GM12891 (cell line): ENCODE measurements around the gene MMEL1.

Experiments used
- POLR2A ChIP-seq: IDR thresholded peaks from 2 replicates; pipeline ENCODE4 v1.6.1; 2011; ENCODE audit warnings: low read depth, low read length, control low read depth
- TAF1 ChIP-seq: IDR thresholded peaks from 2 replicates; pipeline ENCODE4 v1.6.1; 2011; ENCODE audit warnings: low read depth, low read length, control low read depth

DNA sequence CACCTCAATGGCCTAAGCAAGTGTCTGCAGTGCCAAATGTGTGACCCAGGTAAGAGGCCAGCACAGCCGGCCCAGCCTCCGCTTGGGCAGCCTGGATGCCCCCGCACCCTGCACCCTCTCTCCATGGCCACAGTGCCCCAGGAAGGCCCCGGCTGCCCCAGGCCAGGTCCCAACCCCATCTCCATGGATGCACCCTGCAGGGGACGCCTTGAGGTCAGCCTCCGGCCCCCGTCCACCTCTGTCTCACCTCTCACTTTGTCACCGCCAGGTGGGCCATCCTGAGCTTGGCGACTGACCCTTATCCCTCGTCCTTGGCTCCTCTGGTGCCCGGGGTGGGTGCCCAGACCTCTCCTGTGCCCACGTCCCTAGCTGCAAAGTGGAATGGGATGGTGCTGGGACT is 74.4 kb downstream of the MMEL1 start:
- TF ChIP-seq POLR2A (no peak), TAF1 (no peak)
